Measurements from ENCODE around the gene RNU6-9.
"Not testable (repeated sequence)": the region's sequence is repeated elsewhere in the genome, so short reads cannot be mapped to it uniquely, and the experiment has no call there.

- not testable (repeated sequence) for TF ChIP-seq POLR2A, CTCF, EP300 (IDR thresholded peaks at IDR 0.05)
Observed at GRCh38 chr19:849195-849594, 44.1 kb upstream of the RNU6-9 start.

Measured in tibial nerve (tissue), 4 donors.